HG03457 (cell line): Measurements from ENCODE around the gene WIPF1.

Experiments used
- ATAC-seq: cut with Tn5 transposase; IDR thresholded peaks from one replicate; pipeline ENCODE4 v1.9.1; 2021; ENCODE audit warnings: moderate number of reproducible peaks; ENCODE audit not compliant: unreplicated experiment

WIPF1 gene

GRCh38 chr2:174621323-174621722, 23.7 kb upstream of the WIPF1 start:
- ATAC-seq = no peak

GRCh38 chr2:174618179-174618578, 20.6 kb upstream of the WIPF1 start:
- ATAC-seq = no peak

DNA sequence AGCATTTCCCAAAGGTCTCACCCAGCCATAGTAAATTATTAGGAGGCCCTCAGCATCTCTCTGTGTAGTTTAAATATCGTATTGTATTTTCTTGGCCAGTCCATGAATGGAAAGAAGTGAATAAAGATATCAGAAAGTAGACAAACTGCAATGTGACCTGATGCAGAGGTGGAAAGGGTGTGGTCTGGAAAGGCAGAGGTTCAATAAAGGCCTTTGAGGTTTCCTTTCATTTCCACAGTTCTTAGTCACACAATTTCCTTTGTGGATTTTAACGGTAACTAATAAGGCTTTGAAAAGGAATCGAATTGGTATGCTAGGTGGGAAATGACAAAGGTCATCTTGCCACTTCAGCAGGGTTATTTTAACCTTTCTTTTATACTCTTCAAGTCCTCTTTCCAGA, 20.1 kb upstream of the WIPF1 start:
- no peak for ATAC-seq

DNA sequence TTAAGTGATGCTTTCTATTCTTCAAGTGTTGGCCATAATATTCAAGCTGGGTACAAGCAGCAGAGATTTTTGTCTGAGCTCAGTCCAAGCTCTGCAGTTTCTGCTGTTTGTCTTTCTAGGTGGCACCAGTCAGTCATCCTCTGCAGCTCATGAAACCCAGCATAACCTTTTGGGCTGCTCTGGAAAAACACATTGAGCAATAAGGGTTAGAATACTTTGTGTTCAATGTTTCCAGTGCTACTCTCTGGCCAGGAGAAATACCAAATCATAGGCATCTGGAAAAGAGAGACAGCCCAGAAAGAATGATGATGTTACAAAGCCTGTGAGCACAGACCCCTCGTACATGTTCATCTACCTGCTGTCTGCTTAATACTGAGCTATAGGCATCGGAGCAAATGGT, 19.5 kb upstream of the WIPF1 start:
- ATAC-seq = no peak

DNA sequence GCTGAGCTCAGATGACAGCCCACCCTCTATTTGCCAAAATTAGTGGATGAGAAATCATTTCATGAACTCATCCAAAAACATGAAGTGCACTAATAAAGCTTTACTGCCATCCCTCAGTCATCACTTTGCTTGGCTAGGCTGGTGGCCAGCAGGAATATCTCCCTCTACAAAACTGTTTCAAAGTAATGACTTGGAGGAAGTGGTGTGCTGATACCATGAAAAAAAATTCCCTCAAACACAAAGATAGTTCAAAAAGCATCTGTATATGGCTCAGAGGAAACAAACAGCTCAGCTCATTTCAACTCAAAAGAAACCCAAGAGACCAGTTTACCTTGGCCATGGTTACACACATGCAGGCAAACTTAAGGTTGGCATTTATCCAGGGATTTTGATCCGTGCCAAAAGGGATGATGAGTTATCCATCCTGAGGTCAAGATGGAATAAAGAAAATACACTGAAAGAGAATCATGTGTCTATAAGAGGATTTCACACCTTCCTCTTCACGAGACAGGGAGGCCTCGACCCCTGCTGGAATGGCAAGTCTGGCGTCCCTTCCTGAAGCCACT, 18.4 kb upstream of the WIPF1 start:
- ATAC-seq = no peak

GRCh38 chr2:174614261-174614660, 16.7 kb upstream of the WIPF1 start:
- ATAC-seq = no peak

GRCh38 chr2:174613531-174613930, 15.9 kb upstream of the WIPF1 start:
- ATAC-seq = no peak

DNA sequence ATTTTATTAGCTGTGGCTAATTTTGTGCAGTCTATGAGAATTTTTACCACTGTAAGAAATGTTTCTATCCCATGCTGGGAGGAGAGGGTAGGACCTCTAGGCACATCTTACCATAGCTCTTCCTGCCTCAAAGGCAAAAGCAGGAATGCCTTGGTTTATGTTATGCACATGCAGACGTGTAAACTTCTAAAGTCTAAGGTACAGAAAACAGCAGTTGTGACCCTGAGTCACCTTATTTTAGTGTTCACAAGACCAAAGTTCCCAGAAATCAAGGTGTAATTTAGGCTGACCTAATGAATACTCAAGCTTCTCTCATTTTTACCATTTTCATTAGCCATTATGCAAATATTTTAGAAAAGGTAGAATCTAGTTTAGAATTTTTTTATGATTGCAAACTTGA, 15.4 kb upstream of the WIPF1 start:
- no peak for ATAC-seq

- ATAC-seq = no peak
Measured at GRCh38 chr2:174611854-174612253, 14.2 kb upstream of the WIPF1 start.

DNA sequence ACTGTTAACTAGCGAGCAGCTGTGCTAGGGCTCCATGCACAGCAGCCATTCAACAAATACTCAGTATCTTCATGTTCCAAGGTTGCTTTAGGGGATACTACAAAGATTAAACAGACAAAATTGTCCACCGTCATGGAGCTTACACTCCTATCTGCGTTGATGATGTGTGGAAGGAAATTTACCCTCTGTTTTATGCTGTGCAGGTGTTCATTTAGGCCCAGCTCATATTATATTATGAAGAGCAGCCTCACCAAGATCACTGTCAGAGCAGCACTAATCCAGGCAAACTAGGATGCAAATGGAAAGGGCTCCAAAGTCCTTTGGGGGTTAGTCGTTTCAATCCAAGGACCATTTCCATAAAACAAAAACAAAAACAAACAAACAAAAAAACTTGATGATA, 13.4 kb upstream of the WIPF1 start:
- no peak for ATAC-seq

GRCh38 chr2:174610243-174610995, 12.8 kb upstream of the WIPF1 start:
- ATAC-seq = no peak

GRCh38 chr2:174609261-174609660, 11.7 kb upstream of the WIPF1 start:
- no peak for ATAC-seq

GRCh38 chr2:174608866-174609214, 11.2 kb upstream of the WIPF1 start:
- peak; percentile 34 for ATAC-seq

DNA sequence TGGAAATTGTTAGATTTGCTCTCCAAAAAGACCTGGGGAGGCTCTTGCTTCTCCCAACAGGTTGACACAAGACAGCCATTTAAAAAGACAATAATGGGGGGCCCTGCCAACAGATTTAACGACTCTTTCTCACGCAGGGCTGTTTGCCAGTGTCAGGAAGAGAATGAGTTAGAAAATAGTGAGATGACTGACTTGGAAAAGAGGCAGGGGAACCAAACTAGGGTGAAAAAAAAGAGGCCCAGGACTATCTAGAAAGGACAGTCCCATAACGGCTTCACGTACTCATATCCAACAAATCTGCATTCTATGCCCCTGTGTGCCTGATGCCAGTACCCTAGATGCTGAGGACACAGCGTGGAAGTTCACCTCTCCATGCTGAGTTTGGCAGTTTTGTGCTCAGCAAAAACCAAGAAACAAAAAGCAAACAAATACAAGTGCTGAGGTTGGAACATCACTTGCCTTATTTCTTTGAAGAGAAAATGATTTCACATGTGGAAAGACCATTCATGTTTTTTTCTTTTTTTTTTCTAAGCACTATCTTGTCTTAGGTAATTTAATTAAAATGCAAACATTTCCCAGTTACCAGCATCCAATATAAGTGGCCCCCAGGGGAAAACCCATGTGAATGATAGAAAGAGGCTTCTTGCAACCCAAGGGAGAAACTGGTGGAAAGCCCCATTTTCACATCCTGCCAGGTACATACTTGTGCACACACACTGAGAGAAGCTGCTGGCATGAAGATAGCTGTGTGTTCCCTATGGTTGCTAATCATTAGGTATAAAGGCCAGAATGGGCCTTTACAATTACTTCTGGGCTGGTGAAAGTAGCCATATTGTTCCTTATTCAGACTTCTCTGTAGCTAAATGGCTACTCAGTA, 10.6 kb upstream of the WIPF1 start:
- ATAC-seq = peak; percentile 72

GRCh38 chr2:174607584-174607983, 10.0 kb upstream of the WIPF1 start:
- ATAC-seq = no peak

GRCh38 chr2:174606336-174606735, 8.7 kb upstream of the WIPF1 start:
- no peak for ATAC-seq

DNA sequence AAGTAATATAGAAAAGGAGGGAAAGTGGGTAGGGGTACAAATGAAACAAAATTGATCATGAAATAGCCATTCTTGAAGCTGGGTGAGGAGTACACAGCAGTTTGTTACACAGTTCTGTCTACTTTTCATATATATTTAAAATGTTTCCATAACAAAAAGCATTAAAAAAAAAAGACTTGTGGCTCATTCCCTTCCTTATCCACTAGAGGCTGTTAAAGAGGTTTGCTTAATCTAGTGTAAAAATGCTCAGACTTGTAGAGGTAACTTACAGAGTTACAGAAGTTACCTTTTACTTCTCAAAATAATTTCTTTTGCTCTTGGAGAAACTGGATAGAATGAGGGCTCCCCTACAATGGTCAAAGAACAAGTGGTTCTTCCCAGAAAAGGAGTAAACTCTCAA, 8.1 kb upstream of the WIPF1 start:
- no peak for ATAC-seq

- no peak for ATAC-seq
Measured at GRCh38 chr2:174603280-174603679, 5.7 kb upstream of the WIPF1 start.

GRCh38 chr2:174602745-174603144, 5.1 kb upstream of the WIPF1 start:
- no peak for ATAC-seq

GRCh38 chr2:174600349-174600748, 2.7 kb upstream of the WIPF1 start:
- no peak for ATAC-seq

- ATAC-seq = no peak
Measured at GRCh38 chr2:174599310-174599921, 1.8 kb upstream of the WIPF1 start.

GRCh38 chr2:174597009-174597344, 627 bp downstream of the WIPF1 start:
- ATAC-seq = no peak
